BE2C (cell line): ENCODE results near the gene IRF1.
"Not testable (repeated sequence)": the region's sequence is repeated elsewhere in the genome, so short reads cannot be mapped to it uniquely, and the experiment has no call there.

Experiments
- DNase-seq: peaks from one replicate; pipeline ENCODE4 v3.0.0-alpha.2; 2020
- H3K27me3 ChIP-seq: fragments of 250-450 bp; sonication (Bioruptor Pico); 2 replicates; pipeline ENCODE4 v1.5.1; 2020; ENCODE audit warnings: mild to moderate bottlenecking
- H3K36me3 ChIP-seq: fragments of 250-450 bp; sonication (Bioruptor Pico); 2 replicates; pipeline ENCODE4 v1.5.1; 2020; ENCODE audit warnings: mild to moderate bottlenecking
- H3K4me1 ChIP-seq: fragments of 250-450 bp; sonication (Bioruptor Pico); 2 replicates; pipeline ENCODE4 v1.5.1; 2020
- H3K4me3 ChIP-seq: 2 replicates; pipeline ENCODE4 v1.5.1; 2011; ENCODE audit warnings: low read depth, low read length
- H3K9me3 ChIP-seq: fragments of 250-450 bp; sonication (Bioruptor Pico); 2 replicates; pipeline ENCODE4 v1.5.1; 2020
- TF ChIP-seq, protein P1 (sequence below): IDR thresholded peaks from 2 replicates; pipeline ENCODE4 v1.5.1; 2012; ENCODE audit warnings: mild to moderate bottlenecking, low read depth, low read length

Gene IRF1

GRCh38 chr5:132488590-132488989 lies 2.0 kb downstream of the IRF1 start:
- Histone ChIP-seq H3K9me3 (no peaks in the 10 kb centered on the region), H3K27me3 (no peaks in the 10 kb centered on the region), H3K36me3 (no peaks in the 10 kb centered on the region), H3K4me1 (no peaks in the 10 kb centered on the region; the same call in 1 of the 2 replicates), H3K4me3 (no peak overlapping the region)
- TF ChIP-seq, protein P1, sequence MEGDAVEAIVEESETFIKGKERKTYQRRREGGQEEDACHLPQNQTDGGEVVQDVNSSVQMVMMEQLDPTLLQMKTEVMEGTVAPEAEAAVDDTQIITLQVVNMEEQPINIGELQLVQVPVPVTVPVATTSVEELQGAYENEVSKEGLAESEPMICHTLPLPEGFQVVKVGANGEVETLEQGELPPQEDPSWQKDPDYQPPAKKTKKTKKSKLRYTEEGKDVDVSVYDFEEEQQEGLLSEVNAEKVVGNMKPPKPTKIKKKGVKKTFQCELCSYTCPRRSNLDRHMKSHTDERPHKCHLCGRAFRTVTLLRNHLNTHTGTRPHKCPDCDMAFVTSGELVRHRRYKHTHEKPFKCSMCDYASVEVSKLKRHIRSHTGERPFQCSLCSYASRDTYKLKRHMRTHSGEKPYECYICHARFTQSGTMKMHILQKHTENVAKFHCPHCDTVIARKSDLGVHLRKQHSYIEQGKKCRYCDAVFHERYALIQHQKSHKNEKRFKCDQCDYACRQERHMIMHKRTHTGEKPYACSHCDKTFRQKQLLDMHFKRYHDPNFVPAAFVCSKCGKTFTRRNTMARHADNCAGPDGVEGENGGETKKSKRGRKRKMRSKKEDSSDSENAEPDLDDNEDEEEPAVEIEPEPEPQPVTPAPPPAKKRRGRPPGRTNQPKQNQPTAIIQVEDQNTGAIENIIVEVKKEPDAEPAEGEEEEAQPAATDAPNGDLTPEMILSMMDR = no peak
- DNase-seq = no peak

DNA sequence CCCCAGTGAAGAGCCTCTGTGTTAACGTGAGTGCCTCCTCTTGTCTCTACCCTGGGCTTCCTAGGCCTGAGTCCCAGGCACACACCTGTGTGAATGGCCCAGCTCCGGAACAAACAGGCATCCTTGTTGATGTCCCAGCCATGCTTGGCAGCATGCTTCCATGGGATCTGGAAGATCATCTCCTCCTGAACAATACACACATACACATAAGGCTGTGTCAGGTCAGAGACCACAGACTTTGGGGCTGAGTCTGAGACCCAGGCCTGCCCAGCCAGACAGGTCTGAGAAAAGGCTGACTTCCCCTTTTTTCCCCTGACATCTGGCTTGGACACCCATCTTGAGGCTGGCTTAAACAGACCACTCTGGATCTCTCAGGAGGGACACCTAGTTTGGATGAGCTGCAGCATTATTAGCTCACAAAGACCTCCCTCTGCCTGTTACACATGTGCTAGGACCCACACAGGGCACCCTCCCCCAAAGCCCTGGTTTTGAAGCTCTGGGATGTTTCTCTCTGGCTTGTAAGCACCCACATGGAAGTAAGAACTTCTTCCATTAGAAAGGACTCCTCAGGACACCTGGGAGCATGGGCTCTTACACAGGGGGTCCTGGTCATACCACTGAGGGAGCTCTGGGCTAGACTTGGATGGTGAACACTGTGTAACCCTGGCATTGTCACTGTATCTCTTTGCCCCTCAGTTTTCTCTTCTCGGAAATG lies 2.6 kb downstream of the IRF1 start:
- Histone ChIP-seq H3K36me3 (no peaks in the 10 kb centered on the region), H3K27me3 (no peaks in the 10 kb centered on the region), H3K9me3 (no peaks in the 10 kb centered on the region), H3K4me3 (no peak overlapping the region), H3K4me1 (no peaks in the 10 kb centered on the region; the same call in 1 of the 2 replicates)
- DNase-seq = no peak
- TF ChIP-seq, protein P1 = no peak

DNA sequence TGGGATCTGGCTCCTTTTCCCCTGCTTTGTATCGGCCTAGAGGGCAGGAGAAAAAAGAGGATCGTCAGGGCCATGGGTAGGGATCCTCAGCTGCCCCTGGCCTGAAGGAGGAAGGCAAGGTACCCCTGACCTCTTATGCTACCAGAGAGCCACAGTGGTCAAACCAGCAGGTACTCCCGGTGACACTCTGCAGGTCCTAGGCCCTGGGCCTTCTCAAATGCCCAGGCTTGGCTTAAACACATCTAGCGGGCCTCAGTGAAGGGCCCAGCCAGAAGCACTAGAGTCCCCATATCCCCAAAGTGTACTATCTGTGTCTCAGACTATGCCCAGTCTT lies 3.5 kb downstream of the IRF1 start:
- DNase-seq = no peak
- Histone ChIP-seq H3K4me1 (no peaks in the 10 kb centered on the region; the same call in 1 of the 2 replicates), H3K27me3 (no peaks in the 10 kb centered on the region), H3K4me3 (no peak overlapping the region), H3K36me3 (no peaks in the 10 kb centered on the region), H3K9me3 (no peaks in the 10 kb centered on the region)
- TF ChIP-seq, protein P1 = no peak

- Histone ChIP-seq H3K9me3 (no peaks in the 10 kb centered on the region), H3K4me3 (no peak overlapping the region), H3K4me1 (no peaks in the 10 kb centered on the region; the same call in 1 of the 2 replicates), H3K36me3 (no peaks in the 10 kb centered on the region), H3K27me3 (no peaks in the 10 kb centered on the region)
- TF ChIP-seq, protein P1 = no peak
- no peak for DNase-seq
Measured at GRCh38 chr5:132486318-132487094, 4.1 kb downstream of the IRF1 start.

DNA sequence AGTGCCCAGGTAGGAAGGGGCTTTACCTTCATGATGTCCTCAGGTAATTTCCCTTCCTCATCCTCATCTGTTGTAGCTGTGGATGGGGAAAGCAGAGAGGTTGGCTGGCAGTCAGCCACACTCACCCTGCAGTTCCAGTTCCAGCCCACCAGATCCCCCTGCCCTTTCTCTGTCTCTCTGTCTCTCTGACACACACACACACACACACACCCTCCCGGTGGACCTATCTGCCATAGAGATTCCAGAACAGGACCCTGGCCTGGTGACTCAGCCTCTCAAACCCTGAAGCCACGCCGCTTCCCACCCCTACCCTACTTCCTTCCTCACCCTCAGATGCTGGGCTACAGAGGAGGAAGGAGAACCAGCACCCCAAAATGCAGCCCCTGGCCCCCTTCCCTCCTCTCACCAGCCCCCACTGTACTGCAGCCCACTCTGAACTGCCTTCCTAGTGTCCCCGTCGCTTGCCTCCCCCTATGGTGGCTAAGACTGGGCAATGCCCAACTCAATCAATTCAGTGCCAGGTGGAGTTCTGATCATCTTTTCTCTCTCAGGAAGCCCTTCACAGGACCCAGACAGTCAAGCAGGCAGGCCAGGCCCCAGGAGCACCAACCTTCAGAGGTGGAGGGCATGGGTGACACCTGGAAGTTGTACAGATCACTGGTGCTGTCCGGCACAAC lies 4.8 kb downstream of the IRF1 start:
- H3K36me3 ChIP-seq = no peaks in the 10 kb centered on the region
- no peak for DNase-seq
- no peaks in the 10 kb centered on the region for H3K27me3 ChIP-seq
- H3K9me3 ChIP-seq = no peaks in the 10 kb centered on the region
- H3K4me1 ChIP-seq = no peaks in the 10 kb centered on the region
- H3K4me3 ChIP-seq = no peak overlapping the region
- TF ChIP-seq, protein P1 = no peak

DNA sequence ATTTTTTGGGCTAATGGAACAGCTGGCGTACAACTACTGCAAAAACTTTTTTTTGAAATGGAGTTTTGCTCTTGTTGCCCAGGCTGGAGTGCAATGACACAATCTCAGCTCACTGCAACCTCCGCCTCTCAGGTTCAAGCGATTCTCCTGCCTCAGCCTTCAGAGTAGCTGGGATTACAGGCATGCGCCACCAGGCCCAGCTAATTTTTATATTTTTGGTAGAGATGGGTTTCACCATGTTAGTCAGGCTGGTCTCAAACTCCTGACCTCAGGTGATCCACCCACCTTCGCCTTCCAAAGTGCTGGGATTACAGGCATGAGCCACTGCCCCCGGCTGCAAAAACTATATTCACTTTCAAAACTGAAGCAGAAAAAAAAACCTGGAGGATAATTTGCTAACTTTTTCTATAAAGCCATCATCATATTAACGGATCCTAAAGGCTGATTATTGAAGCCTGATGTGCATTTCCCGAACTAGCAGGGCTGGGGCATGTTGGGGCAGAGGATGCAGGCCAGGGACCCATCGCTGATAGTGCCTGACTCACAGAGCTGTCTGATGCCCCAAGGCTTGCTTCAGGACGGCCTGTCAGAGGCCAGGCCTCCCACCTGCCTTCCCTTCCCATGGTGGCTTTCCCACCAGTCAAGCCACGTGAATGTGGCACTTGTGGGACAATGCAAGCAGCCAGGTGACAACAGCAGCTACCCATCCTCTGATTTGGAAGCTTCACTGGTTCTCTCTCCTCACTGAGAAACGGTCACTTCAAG lies 5.5 kb downstream of the IRF1 start:
- not testable (repeated sequence) for H3K27me3 ChIP-seq, H3K36me3 ChIP-seq, DNase-seq, H3K4me1 ChIP-seq, H3K4me3 ChIP-seq, H3K9me3 ChIP-seq
